HepG2 (cell line): ENCODE data around the gene PTPRO. TPM values are rescaled to one million over a fixed set of nuclear protein-coding genes. Genes with fewer than 3 reads are reported as not detected.

Source experiments
- ATAC-seq: fragments of 200-7000 bp; cut with Tn5 transposase; 3 replicates; pipeline ENCODE4 v1.9.1; 2020; ENCODE audit warnings: mild to moderate bottlenecking, moderate library complexity
- BruUV-seq: library from RNA; stranded (reverse); fragments of 400-500 nt; replicated peaks from 2 replicates; lab custom pipeline; 2021; lab: Mats Ljungman, UMichigan
- CTCF ChIA-PET: fragments of 300-600 bp; formaldehyde crosslinking; extraction: SDS; loops from one replicate; lab custom pipeline; 2021; ENCODE audit warnings: low total read pairs, inconsistent platforms, low intra/inter-chr PET ratio; lab: Yijun Ruan, JAX
- POLR2A ChIA-PET: fragments of 350-600 bp; sonication (Branson Sonifier 250); formaldehyde crosslinking; loops from one replicate; lab custom pipeline; 2020; ENCODE audit warnings: antibody characterized with exemption, inconsistent platforms; lab: Yijun Ruan, JAX
- DNase-seq: peaks from one replicate; pipeline ENCODE4 v3.0.0-alpha.2; 2015; ENCODE audit warnings: low spot score
- FAIRE-seq: peaks from 3 replicates; lab custom pipeline; 2011; peaks lifted over from hg19 to GRCh38; lab: Jason Lieb, UNC
- H2AFZ ChIP-seq: one replicate; pipeline ENCODE4 v1.6.1; 2011; ENCODE audit warnings: low read length, inconsistent platforms
- H3K27ac ChIP-seq: fragments of 300-600 bp; 3 replicates; pipeline ENCODE4 v1.8.0; 2011; ENCODE audit warnings: mixed run types, mild to moderate bottlenecking, mixed read lengths, low read length, inconsistent platforms; ENCODE audit not compliant: insufficient read depth; ENCODE audit errors: extremely low read length
- H3K27me3 ChIP-seq, 2 experiments: fragments of 200-600 bp in 1 of 2; 2 replicates in 1 of 2; 3 replicates in 1 of 2; pipeline versions ENCODE4 v1.6.0 to v1.8.0; 2011; ENCODE audit warnings: low read length in 2 of 2, mild to moderate bottlenecking in 2 of 2, moderate library complexity in 2 of 2, inconsistent platforms in 1 of 2; ENCODE audit not compliant: insufficient read depth in 2 of 2, control insufficient read depth in 1 of 2
- H3K36me3 ChIP-seq, 2 experiments: fragments of 200-600 bp in 1 of 2; replicated peaks in 1 of 2; 2 replicates in 1 of 2; 3 replicates in 1 of 2; pipeline versions ENCODE4 v1.5.1 to v1.8.0; 2011; ENCODE audit warnings: low read length in 2 of 2, inconsistent platforms in 1 of 2; ENCODE audit not compliant: insufficient read depth in 2 of 2, control insufficient read depth in 1 of 2
- H3K4me1 ChIP-seq: 2 replicates; pipeline ENCODE4 v1.5.1; 2012; ENCODE audit warnings: low read length, inconsistent platforms; ENCODE audit not compliant: insufficient read depth
- H3K4me2 ChIP-seq: 2 replicates; pipeline ENCODE4 v1.6.0; 2011; ENCODE audit warnings: low read depth, low read length, inconsistent platforms
- H3K4me3 ChIP-seq, 3 experiments: fragments of 200-600 bp in 1 of 3; sonication (generic), shearing (Covaris generic) in 1 of 3; replicated peaks in 1 of 3; 2 replicates each; pipeline ENCODE4 v1.5.1; 2011 to 2016; ENCODE audit warnings: low read length in 3 of 3, inconsistent platforms in 2 of 3, low read depth in 2 of 3, mild to moderate bottlenecking in 2 of 3, control low read depth in 1 of 3, mixed read lengths in 1 of 3; ENCODE audit not compliant: insufficient read depth in 1 of 3
- H3K79me2 ChIP-seq: one replicate; pipeline ENCODE4 v1.6.1; 2011; ENCODE audit warnings: low read length, inconsistent platforms; ENCODE audit not compliant: insufficient read depth
- H3K9ac ChIP-seq: 2 replicates; pipeline ENCODE4 v1.6.0; 2011; ENCODE audit warnings: mild to moderate bottlenecking, low read depth, low read length, inconsistent platforms; ENCODE audit not compliant: insufficient read depth
- H3K9me3 ChIP-seq: 2 replicates; pipeline ENCODE4 v1.5.1; 2012; ENCODE audit warnings: mild to moderate bottlenecking, low read length
- H4K20me1 ChIP-seq: 2 replicates; pipeline ENCODE4 v1.6.0; 2011; ENCODE audit warnings: inconsistent platforms, mild to moderate bottlenecking, low read length, moderate library complexity; ENCODE audit not compliant: insufficient read depth
- ARNTL ChIP-seq: sonication (generic); formaldehyde crosslinking; IDR thresholded peaks from 2 replicates; pipeline ENCODE4 v1.4.0; 2020; ENCODE audit warnings: mild to moderate bottlenecking, missing genetic modification reagents
- EED ChIP-seq: sonication (generic); formaldehyde crosslinking; IDR thresholded peaks from 2 replicates; pipeline ENCODE4 v1.5.0; 2020; ENCODE audit warnings: mild to moderate bottlenecking, missing genetic modification reagents
- HOXA7 ChIP-seq: sonication (generic); formaldehyde crosslinking; IDR thresholded peaks from 2 replicates; pipeline ENCODE4 v1.8.1; 2022; ENCODE audit warnings: mild to moderate bottlenecking, missing genetic modification reagents, moderate library complexity
- ISL2 ChIP-seq: sonication (generic); formaldehyde crosslinking; IDR thresholded peaks from 2 replicates; pipeline ENCODE4 v1.5.0; 2020; ENCODE audit warnings: missing genetic modification reagents
- JUND ChIP-seq: sonication (generic); formaldehyde crosslinking; IDR thresholded peaks from 2 replicates; pipeline ENCODE4 v1.8.0; 2022; ENCODE audit warnings: mild to moderate bottlenecking, missing genetic modification reagents
- MIER3 ChIP-seq: IDR thresholded peaks from 2 replicates; pipeline ENCODE4 v1.6.1; 2016; ENCODE audit warnings: missing compliant biosample characterization, borderline replicate concordance
- ONECUT2 ChIP-seq: sonication (generic); formaldehyde crosslinking; IDR thresholded peaks from 2 replicates; pipeline ENCODE4 v1.4.0; 2020; ENCODE audit warnings: missing genetic modification reagents
- PHF5A ChIP-seq: IDR thresholded peaks from one replicate; pipeline ENCODE4 v1.6.1; 2018; ENCODE audit warnings: low read depth, missing genetic modification reagents; ENCODE audit not compliant: unreplicated experiment
- PITX1 ChIP-seq: sonication (generic); formaldehyde crosslinking; IDR thresholded peaks from 2 replicates; pipeline ENCODE4 v1.5.1; 2020; ENCODE audit warnings: mild to moderate bottlenecking, missing genetic modification reagents
- SIN3B ChIP-seq: fragments of 150-350 bp; IDR thresholded peaks from 2 replicates; pipeline ENCODE4 v1.6.1; 2014; ENCODE audit warnings: low read length
- ZMAT5 ChIP-seq: sonication (generic); formaldehyde crosslinking; IDR thresholded peaks from 2 replicates; pipeline ENCODE4 v1.5.0; 2020; ENCODE audit warnings: mild to moderate bottlenecking, low read depth, missing genetic modification reagents, borderline replicate concordance
- ZNF34 ChIP-seq: sonication (generic); formaldehyde crosslinking; IDR thresholded peaks from 2 replicates; pipeline ENCODE4 v1.4.0; 2020; ENCODE audit warnings: mild to moderate bottlenecking, missing genetic modification reagents, borderline replicate concordance
- ZNF451 ChIP-seq: sonication (generic); formaldehyde crosslinking; IDR thresholded peaks from 2 replicates; pipeline ENCODE4 v1.5.0; 2020; ENCODE audit warnings: mild to moderate bottlenecking, missing genetic modification reagents
- WGBS: methylation state at CpG from one replicate; pipeline ENCODE4 v1.1.6; 2017; ENCODE audit warnings: low lambda C conversion rate; 5-methylcytosine and 5-hydroxymethylcytosine counted together
- in situ Hi-C: cut with HindIII; loops from 2 replicates; pipeline ENCODE4 v1.10.0; 2017; ENCODE audit warnings: low pct_unique_long_range_greater_than_20kb; ENCODE audit not compliant: extremely low pct_ligation_motif_present
- intact Hi-C: fragments of 100-400 bp; cut with micrococcal nuclease; formaldehyde crosslinking; loops from one replicate; pipeline ENCODE4 v1.10.0; 2022; ENCODE audit not compliant: unreplicated experiment
- polyA plus RNA-seq, 8 experiments: library from polyadenylated mRNA; depleted of rRNA in 3 of 8; stranded (reverse) in 7 of 8; unstranded in 1 of 8; fragments of >200 nt; fragmentation: Illumina TruSeq in 4 of 8; extraction: Trizol in 4 of 8; gene quantifications; 2 replicates each; pipeline versions ENCODE4 v1.2.1 to v1.2.3, GENCODE V29; 2011 to 2016; ENCODE audit warnings: low read depth in 4 of 8, missing spikeins in 1 of 8, mixed read lengths in 1 of 8; ENCODE audit not compliant: insufficient read depth in 1 of 8
- total RNA-seq, 5 experiments: library from RNA; depleted of rRNA; stranded (reverse); fragments of >200 nt; fragmentation: Illumina TruSeq; extraction: Trizol; gene quantifications; 2 replicates each; pipeline ENCODE4 v1.2.3, GENCODE V29; 2016; ENCODE audit warnings: low read depth in 1 of 5
- TF ChIP-seq, protein P1 (sequence below): sonication (generic); formaldehyde crosslinking; IDR thresholded peaks from 2 replicates; pipeline ENCODE4 v1.8.1; 2023; ENCODE audit warnings: missing genetic modification reagents, inconsistent platforms, borderline replicate concordance
- TF ChIP-seq, protein P2 (sequence below): sonication (generic); formaldehyde crosslinking; IDR thresholded peaks from 2 replicates; pipeline ENCODE4 v1.8.0; 2023; ENCODE audit warnings: mild to moderate bottlenecking, missing genetic modification reagents

PTPRO gene
- total and polyA plus RNA-seq, 2 of the 13 experiments (the other 11 are each of a cell fraction or from before 2014, with no cell fraction given), result 0.04 TPM; not detected in 1

DNA sequence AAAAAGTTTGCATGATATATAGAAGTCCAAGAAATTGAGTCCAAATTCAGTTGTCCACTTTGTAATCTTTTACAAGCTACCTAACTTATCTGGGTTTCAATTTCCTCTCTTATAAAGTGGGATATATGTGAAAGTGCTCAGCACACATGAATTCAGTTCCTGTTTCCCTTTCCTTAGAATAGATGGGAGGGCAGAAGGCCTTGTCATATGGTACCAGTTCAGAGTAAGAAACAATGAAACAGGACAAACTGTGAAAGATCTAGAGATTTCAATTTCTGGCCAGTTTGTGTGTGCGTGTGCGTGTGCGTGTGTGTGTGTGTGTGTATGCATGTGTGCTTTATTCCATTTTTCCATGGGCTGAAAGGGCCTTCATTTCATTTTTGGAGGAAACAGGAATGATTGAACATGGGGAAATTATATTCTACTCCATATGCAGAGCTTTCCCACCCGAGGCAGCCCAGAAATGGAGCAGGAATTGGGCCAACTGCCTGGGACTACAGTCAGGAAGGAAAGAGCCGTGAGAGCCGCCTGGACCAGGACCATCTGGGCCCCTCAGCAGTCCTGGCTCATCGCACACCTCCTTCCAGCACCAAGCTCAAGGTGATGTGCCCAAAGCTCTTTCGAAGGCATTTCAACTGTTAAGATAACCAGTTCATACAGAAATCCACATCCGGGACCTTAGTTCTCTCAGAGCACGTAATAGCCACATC lies 283.7 kb downstream of the PTPRO start (continued):
- no peak for TF ChIP-seq HOXA7 (CRISPR knock-in tag)
- no peak for TF ChIP-seq MIER3 (CRISPR knock-in tag)
- TF ChIP-seq JUND (CRISPR knock-in tag), result no peak
- TF ChIP-seq, protein P1, sequence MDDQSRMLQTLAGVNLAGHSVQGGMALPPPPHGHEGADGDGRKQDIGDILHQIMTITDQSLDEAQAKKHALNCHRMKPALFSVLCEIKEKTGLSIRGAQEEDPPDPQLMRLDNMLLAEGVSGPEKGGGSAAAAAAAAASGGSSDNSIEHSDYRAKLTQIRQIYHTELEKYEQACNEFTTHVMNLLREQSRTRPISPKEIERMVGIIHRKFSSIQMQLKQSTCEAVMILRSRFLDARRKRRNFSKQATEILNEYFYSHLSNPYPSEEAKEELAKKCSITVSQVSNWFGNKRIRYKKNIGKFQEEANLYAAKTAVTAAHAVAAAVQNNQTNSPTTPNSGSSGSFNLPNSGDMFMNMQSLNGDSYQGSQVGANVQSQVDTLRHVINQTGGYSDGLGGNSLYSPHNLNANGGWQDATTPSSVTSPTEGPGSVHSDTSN (CRISPR knock-in tag), result no peak
- TF ChIP-seq PITX1 (CRISPR knock-in tag), result no peak

DNA sequence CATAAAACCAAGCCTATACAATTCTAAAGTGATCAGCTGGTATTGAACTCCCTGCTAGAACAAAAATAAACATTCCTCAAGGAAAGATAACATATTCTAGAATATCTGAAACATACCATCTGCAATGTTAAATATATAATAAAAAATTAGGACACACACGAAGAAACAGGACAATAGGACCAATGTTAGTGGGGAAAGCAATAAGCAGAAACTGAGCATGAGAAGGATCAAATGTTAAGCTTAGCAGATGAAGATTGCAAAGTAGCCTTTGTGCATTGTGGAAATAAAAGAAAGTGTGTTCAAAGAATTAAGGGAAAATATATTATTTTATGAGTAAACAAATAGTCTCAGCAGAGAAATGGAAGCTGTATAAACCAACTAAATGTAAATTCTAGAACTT lies 286.1 kb downstream of the PTPRO start:
- no peak overlapping the region for H3K27ac ChIP-seq
- 57% methylated on average over 1 of the region's 1 CpG for WGBS
- H3K4me2 ChIP-seq, result no peak overlapping the region
- peaks cover 13% of the 10 kb centered on the region for H3K9me3 ChIP-seq
- POLR2A ChIA-PET, result no interaction called here
- in situ Hi-C loops, result no loop called here
- BruUV-seq, result no TSS peak
- H3K4me3 ChIP-seq, result no peak overlapping the region
- H3K36me3 ChIP-seq, result no peaks in the 10 kb centered on the region
- peaks cover 21% of the 10 kb centered on the region for H3K4me1 ChIP-seq
- H4K20me1 ChIP-seq, result no peaks in the 10 kb centered on the region
- H2AFZ ChIP-seq, result no peak overlapping the region
- ATAC-seq (no peak), DNase-seq (no peak)
- intact Hi-C loops, result no loop called here
- no peak for TF ChIP-seq ZNF451 (CRISPR knock-in tag)
- TF ChIP-seq SIN3B, result no peak
- no peak for TF ChIP-seq PHF5A
- TF ChIP-seq, protein P2, sequence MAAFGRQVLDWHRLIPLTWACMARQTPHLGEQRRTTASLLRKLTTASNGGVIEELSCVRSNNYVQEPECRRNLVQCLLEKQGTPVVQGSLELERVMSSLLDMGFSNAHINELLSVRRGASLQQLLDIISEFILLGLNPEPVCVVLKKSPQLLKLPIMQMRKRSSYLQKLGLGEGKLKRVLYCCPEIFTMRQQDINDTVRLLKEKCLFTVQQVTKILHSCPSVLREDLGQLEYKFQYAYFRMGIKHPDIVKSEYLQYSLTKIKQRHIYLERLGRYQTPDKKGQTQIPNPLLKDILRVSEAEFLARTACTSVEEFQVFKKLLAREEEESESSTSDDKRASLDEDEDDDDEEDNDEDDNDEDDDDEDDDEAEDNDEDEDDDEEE (CRISPR knock-in tag), result no peak
- no peak for TF ChIP-seq ZNF34 (CRISPR knock-in tag)
- no peak for TF ChIP-seq ARNTL (CRISPR knock-in tag)
- no peak for TF ChIP-seq ZMAT5 (CRISPR knock-in tag)
- no peak for TF ChIP-seq ISL2
- TF ChIP-seq EED (CRISPR knock-in tag), result no peak
- no peak for TF ChIP-seq ONECUT2 (CRISPR knock-in tag)
- TF ChIP-seq, all 625 proteins: peak for 0
- Histone ChIP-seq H3K79me2 (no peaks in the 10 kb centered on the region), H3K27me3 (no peaks in the 10 kb centered on the region), H3K9ac (no peak overlapping the region)
- no peak for FAIRE-seq
- CTCF ChIA-PET, result no interaction called here
